GM12878 (cell line): Measurements from ENCODE around the gene SIGLEC11. TPM values are rescaled to one million over a fixed set of nuclear protein-coding genes. Genes with fewer than 3 reads are reported as not detected.
A peak's percentile ranks its signal among the peaks of the same experiment; 100 is the strongest.

Experiments
- ATAC-seq: fragments of 200-7000 bp; cut with Tn5 transposase; 3 replicates; pipeline ENCODE4 v1.9.1; 2020; ENCODE audit warnings: mild to moderate bottlenecking, moderate library complexity
- BruUV-seq: library from RNA; stranded (reverse); fragments of 400-500 nt; replicated peaks from 2 replicates; lab custom pipeline; 2021; lab: Mats Ljungman, UMichigan
- CTCF ChIA-PET: fragments of 300-600 bp; sonication (Branson Sonifier 250); formaldehyde crosslinking; extraction: SDS; loops from one replicate; lab custom pipeline; 2021; ENCODE audit warnings: inconsistent platforms; lab: Yijun Ruan, JAX
- POLR2A ChIA-PET: fragments of 350-600 bp; formaldehyde crosslinking; extraction: SDS; loops from one replicate; lab custom pipeline; 2021; ENCODE audit warnings: inconsistent platforms; lab: Charles Lee
- RAD21 ChIA-PET: fragments of 300-600 bp; sonication (Branson Sonifier 250); formaldehyde crosslinking; loops from one replicate; lab custom pipeline; 2023; ENCODE audit warnings: antibody characterized with exemption; ENCODE audit not compliant: unreplicated experiment; lab: Charles Lee
- SMC1A ChIA-PET: fragments of 300-600 bp; sonication (Branson Sonifier 250); formaldehyde crosslinking; loops from one replicate; lab custom pipeline; 2023; ENCODE audit not compliant: unreplicated experiment, uncharacterized antibody; lab: Charles Lee
- DNase-seq: peaks from one replicate; pipeline ENCODE4 v3.0.0-alpha.2; 2011; ENCODE audit warnings: low read depth, low spot score
- FAIRE-seq: peaks from 3 replicates; lab custom pipeline; 2011; peaks lifted over from hg19 to GRCh38; lab: Jason Lieb, UNC
- H2AFZ ChIP-seq: 2 replicates; pipeline ENCODE4 v1.6.0; 2011; ENCODE audit warnings: low read depth, low read length, control low read depth; ENCODE audit not compliant: control insufficient read depth
- H3K27ac ChIP-seq: 2 replicates; pipeline ENCODE4 v1.5.1; 2011; ENCODE audit warnings: control low read depth; ENCODE audit not compliant: control insufficient read depth, insufficient read depth
- H3K27me3 ChIP-seq, 2 experiments: replicated peaks in 1 of 2; 2 replicates each; pipeline versions ENCODE4 v1.6.0 to v1.6.1; 2011; ENCODE audit warnings: low read length in 1 of 2; ENCODE audit not compliant: control insufficient read depth in 2 of 2, insufficient read depth in 2 of 2
- H3K36me3 ChIP-seq, 2 experiments: 2 replicates each; pipeline ENCODE4 v1.5.1; 2011; ENCODE audit warnings: low read length in 1 of 2; ENCODE audit not compliant: control insufficient read depth in 2 of 2, insufficient read depth in 2 of 2
- H3K4me1 ChIP-seq: 2 replicates; pipeline ENCODE4 v1.6.1; 2011; ENCODE audit warnings: mild to moderate bottlenecking, low read length, moderate library complexity, mixed read lengths; ENCODE audit not compliant: control insufficient read depth, insufficient read depth
- H3K4me2 ChIP-seq: 2 replicates; pipeline ENCODE4 v1.6.0; 2011; ENCODE audit warnings: control low read depth; ENCODE audit not compliant: control insufficient read depth, insufficient read depth
- H3K4me3 ChIP-seq: fragments of 200-600 bp; sonication (generic); 2 replicates; pipeline ENCODE4 v1.5.1; 2016
- H3K79me2 ChIP-seq: 2 replicates; pipeline ENCODE4 v1.6.0; 2011; ENCODE audit warnings: low read length; ENCODE audit not compliant: control insufficient read depth, insufficient read depth
- H3K9ac ChIP-seq: 2 replicates; pipeline ENCODE4 v1.8.0; 2011; ENCODE audit warnings: low read length, control low read depth, mixed read lengths; ENCODE audit not compliant: control insufficient read depth, insufficient read depth
- H3K9me3 ChIP-seq: replicated peaks from 3 replicates; pipeline ENCODE4 v1.5.1; 2011; ENCODE audit warnings: mild to moderate bottlenecking, low read length; ENCODE audit not compliant: control insufficient read depth, insufficient read depth
- H4K20me1 ChIP-seq: 2 replicates; pipeline ENCODE4 v1.6.0; 2011; ENCODE audit not compliant: control insufficient read depth, insufficient read depth
- ATF7 ChIP-seq: fragments of 450-650 bp; IDR thresholded peaks from 2 replicates; pipeline ENCODE4 v1.6.1; 2016; ENCODE audit warnings: low read depth, mild to moderate bottlenecking
- BRCA1 ChIP-seq: IDR thresholded peaks from 2 replicates; pipeline ENCODE4 v1.6.1; 2011; ENCODE audit warnings: low read depth, low read length, improper control_type of control experiment
- CBX3 ChIP-seq: fragments of 200-600 bp; sonication (generic); IDR thresholded peaks from 2 replicates; pipeline ENCODE4 v1.6.1; 2016; ENCODE audit warnings: low read depth, borderline replicate concordance
- CHD1 ChIP-seq: IDR thresholded peaks from 2 replicates; pipeline ENCODE4 v1.6.1; 2012; ENCODE audit warnings: low read depth, low read length, improper control_type of control experiment
- EZH2 ChIP-seq: IDR thresholded peaks from 2 replicates; pipeline ENCODE4 v1.6.1; 2012; ENCODE audit warnings: low read depth, mild to moderate bottlenecking, control low read depth, inconsistent platforms, low read length, borderline replicate concordance; ENCODE audit not compliant: control insufficient read depth
- KLF5 ChIP-seq: fragments of 450-650 bp; IDR thresholded peaks from 2 replicates; pipeline ENCODE4 v1.6.1; 2014; ENCODE audit warnings: mild to moderate bottlenecking; ENCODE audit not compliant: partially characterized antibody
- MXI1 ChIP-seq: fragments of 150-350 bp; IDR thresholded peaks from 2 replicates; pipeline ENCODE4 v1.6.1; 2011; ENCODE audit warnings: low read depth, mild to moderate bottlenecking, inconsistent platforms, low read length, improper control_type of control experiment
- NFXL1 ChIP-seq: fragments of 450-650 bp; IDR thresholded peaks from 2 replicates; pipeline ENCODE4 v1.6.1; 2017; ENCODE audit warnings: antibody characterized with exemption, mild to moderate bottlenecking, borderline replicate concordance
- NR2C1 ChIP-seq: fragments of 450-650 bp; IDR thresholded peaks from 2 replicates; pipeline ENCODE4 v1.6.1; 2017; ENCODE audit warnings: antibody characterized with exemption, mild to moderate bottlenecking, moderate library complexity
- NR2C2 ChIP-seq: IDR thresholded peaks from 2 replicates; pipeline ENCODE4 v1.6.1; 2011; ENCODE audit warnings: borderline replicate concordance, low read depth; ENCODE audit not compliant: control insufficient read depth, insufficient read length
- PBX3 ChIP-seq: IDR thresholded peaks from 2 replicates; pipeline ENCODE4 v1.6.1; 2011; ENCODE audit warnings: mild to moderate bottlenecking, low read depth, low read length, moderate library complexity; ENCODE audit not compliant: insufficient replicate concordance
- POU2F2 ChIP-seq: IDR thresholded peaks from 3 replicates; pipeline ENCODE4 v1.6.1; 2011; ENCODE audit warnings: low read depth, mild to moderate bottlenecking, low read length, borderline replicate concordance
- RAD21 ChIP-seq: IDR thresholded peaks from 2 replicates; pipeline ENCODE4 v1.6.1; 2011; ENCODE audit warnings: mild to moderate bottlenecking, low read depth, low read length, moderate library complexity; ENCODE audit not compliant: insufficient read depth
- SMC3 ChIP-seq: IDR thresholded peaks from 2 replicates; pipeline ENCODE4 v1.6.1; 2011; ENCODE audit warnings: low read length, improper control_type of control experiment, borderline replicate concordance
- SP1 ChIP-seq: IDR thresholded peaks from one replicate; pipeline ENCODE4 v1.6.1; 2011; ENCODE audit warnings: low read depth, low read length
- ZBTB33 ChIP-seq: fragments of 450-650 bp; IDR thresholded peaks from 2 replicates; pipeline ENCODE4 v1.6.1; 2017; ENCODE audit warnings: mild to moderate bottlenecking
- ZNF592 ChIP-seq: fragments of 450-650 bp; IDR thresholded peaks from 2 replicates; pipeline ENCODE4 v1.6.1; 2017; ENCODE audit warnings: mild to moderate bottlenecking, moderate library complexity
- ZNF622 ChIP-seq: fragments of 450-650 bp; IDR thresholded peaks from 2 replicates; pipeline ENCODE4 v1.6.1; 2017; ENCODE audit warnings: mild to moderate bottlenecking, inconsistent platforms
- WGBS: methylation state at CpG from one replicate; pipeline ENCODE4 v1.1.6; 2016; ENCODE audit warnings: low lambda C conversion rate; ENCODE audit not compliant: insufficient replicate concordance, insufficient coverage; ENCODE audit errors: missing lambda C conversion rate; 5-methylcytosine and 5-hydroxymethylcytosine counted together
- in situ Hi-C: fragments of 300-500 bp; cut with MboI; formaldehyde crosslinking; loops from 9 replicates; pipeline ENCODE4 v1.14.3; 2018; ENCODE audit warnings: mixed read lengths
- intact Hi-C: fragments of 100-400 bp; cut with micrococcal nuclease; formaldehyde crosslinking; loops from one replicate; pipeline ENCODE4 v1.14.2; 2022; ENCODE audit not compliant: unreplicated experiment
- polyA plus RNA-seq, 11 experiments: library from polyadenylated mRNA; depleted of rRNA in 4 of 11; unstranded in 6 of 11; stranded (reverse) in 5 of 11; fragments of >200 nt; fragmentation: Nextera tagmentation in 4 of 11; fragmentation: Illumina TruSeq in 1 of 11; extraction: Ambion mirVana in 4 of 11; extraction: Trizol in 1 of 11; gene quantifications; 1 replicate in 1 of 11; 2 replicates in 10 of 11; pipeline versions ENCODE4 v1.2.1 to v1.2.3, GENCODE V29; 2011 to 2016; ENCODE audit warnings: inconsistent platforms in 2 of 11, missing spikeins in 2 of 11, low read depth in 1 of 11
- total RNA-seq, 4 experiments: library from RNA; depleted of rRNA in 3 of 4; stranded (reverse); fragments of >200 nt in 3 of 4; fragmentation: Illumina TruSeq in 1 of 4; extraction: Trizol in 1 of 4; gene quantifications; 2 replicates each; pipeline versions ENCODE4 v1.2.1 to v1.2.3, GENCODE V29; 2013 to 2021

Gene SIGLEC11
- total and polyA plus RNA-seq, 10 of the 15 experiments (the other 5 are each of a cell fraction or from before 2014, with no cell fraction given), result not detected

GRCh38 chr19:50008532-50008931 lies 47.6 kb upstream of the SIGLEC11 start (continued):
- no peak for TF ChIP-seq CHD1
- TF ChIP-seq RAD21, result 0 out of 2 replicates have a peak, but pooled peaks have one; percentile 15
- no peak for TF ChIP-seq PBX3

GRCh38 chr19:50007947-50008346 lies 47.0 kb upstream of the SIGLEC11 start:
- no peaks in the 10 kb centered on the region for H3K27me3 ChIP-seq
- no peak for DNase-seq
- peaks cover 16% of the 10 kb centered on the region for H3K4me1 ChIP-seq
- intact Hi-C loops (no loop called here), in situ Hi-C loops (no loop called here)
- H3K9me3 ChIP-seq, result no peaks in the 10 kb centered on the region
- ChIA-PET POLR2A (no interaction called here), RAD21 (no interaction called here), SMC1A (no interaction called here), CTCF (no interaction called here)
- H2AFZ ChIP-seq, result no peak overlapping the region
- no peaks in the 10 kb centered on the region for H4K20me1 ChIP-seq
- no peaks in the 10 kb centered on the region; the same call in 1 of the 2 replicates for H3K79me2 ChIP-seq
- H3K4me2 ChIP-seq, result no peak overlapping the region
- no peak for ATAC-seq
- no peak for FAIRE-seq
- no TSS peak for BruUV-seq
- H3K27ac ChIP-seq, result no peak overlapping the region
- H3K9ac ChIP-seq, result no peak overlapping the region
- peaks cover 8 to 10% of the 10 kb centered on the region in 2 experiments; a peak in 3 of 4 replicates for H3K36me3 ChIP-seq
- WGBS, result 100% methylated on average over 2 of the region's 2 CpGs
- H3K4me3 ChIP-seq, result no peak overlapping the region
- TF ChIP-seq SMC3 (no peak), POU2F2 (no peak), NR2C2 (no peak), NR2C1 (no peak), BRCA1 (no peak), NFXL1 (no peak), CBX3 (no peak), ZNF622 (no peak), ATF7 (no peak), SP1 (no peak), EZH2 (no peak), MXI1 (no peak), KLF5 (no peak), ZBTB33 (no peak), ZNF592 (no peak)
